Effector CD4-positive, alpha-beta T cell (primary cell): ENCODE measurements around the gene COL6A6.
"Not testable (repeated sequence)": the region's sequence is repeated elsewhere in the genome, so short reads cannot be mapped to it uniquely, and the experiment has no call there.

Source experiments
- DNase-seq: peaks from one replicate; pipeline ENCODE4 v3.0.0-alpha.2; 2020

The COL6A6 gene

GRCh38 chr3:130539005-130539404, 22.0 kb downstream of the COL6A6 start:
- no peak for DNase-seq

- no peak for DNase-seq
Observed at GRCh38 chr3:130543322-130543721, 26.3 kb downstream of the COL6A6 start.

- DNase-seq, result no peak
Observed at GRCh38 chr3:130546920-130547679, 30.1 kb downstream of the COL6A6 start.

GRCh38 chr3:130547680-130548065, 30.7 kb downstream of the COL6A6 start:
- not testable (repeated sequence) for DNase-seq

- DNase-seq, result no peak
Observed at GRCh38 chr3:130548356-130548755, 31.4 kb downstream of the COL6A6 start.

- DNase-seq, result no peak
Observed at GRCh38 chr3:130557336-130558035, 40.5 kb downstream of the COL6A6 start.

GRCh38 chr3:130558366-130558765, 41.4 kb downstream of the COL6A6 start:
- no peak for DNase-seq

- DNase-seq, result no peak
Observed at GRCh38 chr3:130565224-130565623, 48.2 kb downstream of the COL6A6 start.
